GM12892 (cell line): ENCODE data around the gene TMPRSS15.

ENCODE experiments used
- POLR2A ChIP-seq: IDR thresholded peaks from 2 replicates; pipeline ENCODE4 v1.6.1; 2011; ENCODE audit warnings: low read depth, low read length, control low read depth
- TAF1 ChIP-seq: IDR thresholded peaks from 2 replicates; pipeline ENCODE4 v1.6.1; 2011; ENCODE audit warnings: low read depth, mild to moderate bottlenecking, control low read depth, low read length, borderline replicate concordance

DNA sequence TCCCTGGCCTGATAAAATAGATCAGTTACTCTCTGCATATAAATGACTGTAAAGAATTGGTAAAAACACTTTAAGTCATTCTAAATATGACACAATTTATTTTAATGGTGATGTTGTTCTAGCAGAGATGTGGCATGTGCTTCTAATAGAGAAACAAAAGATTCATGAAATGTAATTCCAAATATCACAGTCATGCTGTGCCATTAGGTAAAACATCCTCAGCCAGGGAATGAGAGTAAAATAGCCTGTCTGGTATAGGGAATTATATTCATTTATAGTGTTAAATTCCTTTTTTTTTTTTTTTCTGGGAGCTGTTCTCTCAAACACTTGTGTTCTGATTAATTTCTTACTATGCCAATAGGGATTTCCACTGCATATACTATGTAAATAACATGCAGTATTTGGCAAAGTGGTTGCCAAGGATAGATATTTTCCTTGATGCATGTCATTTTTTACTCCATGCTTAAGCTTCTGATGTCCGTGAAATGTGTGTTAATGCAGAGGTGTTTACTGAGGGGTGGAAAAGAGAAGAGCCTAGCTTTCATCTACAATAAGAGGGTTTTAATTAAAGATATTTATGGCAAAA, 67.8 kb downstream of the TMPRSS15 start:
- TF ChIP-seq TAF1 (no peak), POLR2A (no peak)
